Measurements from ENCODE around the gene PRDM8.

DNA sequence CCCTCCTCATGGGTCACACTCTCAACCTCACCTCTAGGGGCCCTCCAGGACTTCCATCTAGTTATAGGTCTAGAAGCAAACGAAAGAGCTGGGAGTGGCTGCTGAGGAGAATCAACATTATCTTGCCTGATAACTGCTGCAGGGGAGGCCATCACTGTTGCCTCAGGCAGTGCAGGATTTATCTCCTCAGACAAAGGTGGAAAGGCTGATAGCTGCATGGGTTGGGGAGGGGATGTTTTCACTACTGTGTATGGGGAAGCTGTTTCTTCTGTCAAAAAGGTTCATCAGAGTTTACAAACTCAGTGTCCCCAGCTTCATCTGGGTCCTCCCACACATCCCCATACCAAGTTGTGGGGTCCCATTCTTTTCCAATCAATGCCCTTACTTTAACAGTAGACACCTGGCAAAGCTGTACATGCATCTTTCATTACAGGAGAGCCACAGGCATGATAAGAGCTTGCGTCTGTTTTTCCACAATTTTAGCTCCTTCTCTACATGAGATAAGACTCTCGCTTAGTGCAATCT lies 17.6 kb upstream of the PRDM8 start:
- TF ChIP-seq ZNF274 (IDR thresholded peaks at IDR 0.05; ENCODE audit: low read depth, low read length), result no peak
- no peak for TF ChIP-seq YY1 (IDR thresholded peaks at IDR 0.05; ENCODE audit: insufficient read depth, insufficient read length)
- TF ChIP-seq SUZ12 (IDR thresholded peaks at IDR 0.05; ENCODE audit: extremely low read depth, insufficient read depth, insufficient read length), result no peak

Measured in NT2/D1 (cell line).